GM19193 (cell line): Measurements from ENCODE around the gene MLPH.

ENCODE experiments used
- POLR2A ChIP-seq: IDR thresholded peaks from 4 replicates; pipeline ENCODE4 v1.6.1; 2011; ENCODE audit not compliant: insufficient read depth, insufficient read length; ENCODE audit errors: extremely low read depth

The MLPH gene

GRCh38 chr2:237577458-237577857 is 90.4 kb downstream of the MLPH start:
- TF ChIP-seq POLR2A, result no peak

GRCh38 chr2:237577956-237578870 is 91.2 kb downstream of the MLPH start:
- no peak for TF ChIP-seq POLR2A

- TF ChIP-seq POLR2A, result no peak
These were observed 94.3 kb downstream of the MLPH start for GRCh38 chr2:237581326-237581725.

- no peak for TF ChIP-seq POLR2A
These were observed 95.0 kb downstream of the MLPH start for GRCh38 chr2:237581751-237582746.

GRCh38 chr2:237583385-237584295 is 96.6 kb downstream of the MLPH start:
- no peak for TF ChIP-seq POLR2A

- TF ChIP-seq POLR2A, result no peak
These were observed 98.7 kb downstream of the MLPH start for GRCh38 chr2:237585590-237586221.

GRCh38 chr2:237588044-237588696 is 101.1 kb downstream of the MLPH start:
- no peak for TF ChIP-seq POLR2A

- TF ChIP-seq POLR2A, result no peak
These were observed 103.5 kb downstream of the MLPH start, which contains the start of gene RAB17 for GRCh38 chr2:237590272-237591140. Gene RAB17 (minus strand): TSS chr2:237590734. CDS start chr2:237586154, 4,580 bp downstream.

GRCh38 chr2:237591141-237591881 is 104.3 kb downstream of the MLPH start:
- no peak for TF ChIP-seq POLR2A

GRCh38 chr2:237592425-237592980 is 105.5 kb downstream of the MLPH start:
- no peak for TF ChIP-seq POLR2A

- TF ChIP-seq POLR2A, result no peak
These were observed 106.0 kb downstream of the MLPH start for GRCh38 chr2:237593036-237593435.

GRCh38 chr2:237593596-237594320 is 106.7 kb downstream of the MLPH start:
- no peak for TF ChIP-seq POLR2A
